ENCODE data around the gene TMEM179.

Gene TMEM179

DNA sequence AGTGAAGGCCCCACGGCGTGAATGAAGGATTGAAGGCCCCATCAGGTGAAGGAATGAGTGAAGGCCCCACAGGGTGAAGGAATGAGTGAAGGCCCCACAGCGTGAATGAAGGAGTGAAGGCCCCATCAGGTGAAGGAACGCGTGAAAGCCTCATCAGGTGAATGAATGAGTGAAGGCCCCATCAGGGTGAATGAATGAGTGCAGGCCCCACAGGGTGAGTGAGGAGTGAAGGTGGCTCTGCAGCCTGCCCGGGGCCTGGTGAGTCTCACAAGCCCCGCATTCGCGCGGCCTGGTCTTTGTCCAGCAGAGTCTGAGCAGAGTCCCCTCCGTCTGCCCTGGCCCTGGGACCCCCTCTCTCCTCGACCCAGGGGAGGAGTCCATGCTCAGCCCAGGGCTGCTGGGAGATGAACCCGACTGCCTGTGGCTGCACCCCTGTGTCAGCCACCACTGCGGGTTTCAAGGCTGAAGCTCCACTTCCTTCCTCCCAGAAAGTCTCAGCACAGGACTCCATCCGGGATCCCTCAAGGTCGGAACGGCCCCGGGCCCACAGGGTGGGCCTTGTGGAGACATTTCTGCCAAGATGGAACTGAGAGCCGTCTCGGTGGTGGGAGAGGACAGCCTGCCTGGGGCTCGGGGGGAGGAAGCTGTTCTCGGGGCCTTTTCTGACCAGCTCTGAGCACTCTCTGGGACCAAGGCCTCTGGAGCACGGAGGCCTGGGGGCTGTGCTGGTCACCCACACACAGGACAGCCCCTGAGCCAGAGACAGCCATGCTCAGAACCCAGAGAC, 37.4 kb upstream of the TMEM179 start:
- TF ChIP-seq CTCF (conservative IDR thresholded peaks at IDR 0.05) = no peak
- no peak overlapping the region for H3K27ac ChIP-seq

DNA sequence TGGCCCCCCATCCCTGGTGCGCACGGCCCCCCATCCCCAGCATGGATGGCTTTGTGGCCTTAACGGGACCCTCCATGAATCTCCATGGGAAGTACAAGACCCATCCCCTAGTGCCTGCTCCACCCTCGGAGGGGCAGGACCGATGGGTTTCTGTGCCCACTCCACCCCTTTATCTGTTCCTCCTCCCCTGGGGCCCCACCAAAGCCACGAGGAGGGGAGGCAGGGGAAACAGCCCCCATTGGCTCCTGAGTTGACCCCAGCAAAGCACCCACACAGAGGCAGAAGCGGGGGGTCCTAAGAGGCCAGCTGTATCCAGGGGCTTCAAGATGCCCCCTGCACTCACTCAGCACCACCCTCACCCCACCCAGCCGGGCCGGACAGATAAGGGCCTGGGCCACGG, 36.1 kb upstream of the TMEM179 start:
- no peak for TF ChIP-seq CTCF (conservative IDR thresholded peaks at IDR 0.05)
- no peak overlapping the region for H3K27ac ChIP-seq

DNA sequence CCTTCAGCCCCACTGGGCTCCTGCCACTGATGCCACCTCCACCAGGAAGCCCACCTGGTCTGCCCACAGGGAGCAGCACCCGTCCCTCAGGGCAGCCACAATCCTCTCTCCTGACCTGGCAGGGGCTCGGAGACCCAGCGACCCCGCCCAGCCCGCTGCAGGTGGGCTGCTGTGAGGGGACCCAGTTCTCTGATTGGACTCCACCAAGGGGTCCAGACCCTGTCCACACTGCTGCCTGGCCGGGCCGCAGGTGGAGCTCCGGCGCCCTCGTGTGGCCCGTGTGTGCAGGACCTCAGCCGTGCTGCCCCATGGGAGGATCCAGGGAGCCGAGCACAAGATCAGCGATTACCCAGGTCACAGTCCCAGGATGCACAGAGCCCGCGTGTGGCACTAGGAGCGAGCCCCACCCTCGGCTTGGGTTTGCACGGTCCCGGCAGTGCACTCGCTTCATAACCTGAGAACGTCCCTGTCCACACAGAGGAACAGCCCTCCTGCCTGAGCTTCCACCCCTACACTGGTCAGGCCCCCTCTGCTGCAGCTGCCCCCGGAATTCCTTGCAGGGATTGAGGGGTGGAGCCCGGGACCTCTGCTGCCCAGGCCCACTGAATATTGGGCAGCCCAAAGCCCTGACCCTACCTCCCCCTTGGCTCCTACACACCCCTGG, 35.4 kb upstream of the TMEM179 start:
- no peak overlapping the region for H3K27ac ChIP-seq
- TF ChIP-seq CTCF (conservative IDR thresholded peaks at IDR 0.05) = peak; percentile 98

DNA sequence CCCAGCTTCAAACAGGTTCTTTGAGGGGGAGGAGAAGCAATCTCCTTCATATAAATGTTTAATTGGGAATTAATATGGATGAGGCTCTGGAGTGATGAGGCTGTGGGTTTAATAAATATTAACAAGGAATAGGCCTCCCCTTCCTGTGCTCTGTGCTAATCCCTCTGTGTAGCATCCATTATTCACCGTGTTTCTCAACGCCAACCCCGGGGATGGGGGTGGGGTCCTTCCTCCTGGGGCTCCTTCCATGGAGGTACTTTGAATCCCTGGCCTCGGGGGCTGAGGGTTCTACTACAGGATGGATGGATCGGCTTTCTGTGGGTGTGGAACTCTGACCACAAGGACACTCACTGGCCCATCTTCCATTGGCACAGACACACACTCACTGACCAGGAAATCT, 34.9 kb upstream of the TMEM179 start:
- no peak for TF ChIP-seq CTCF (conservative IDR thresholded peaks at IDR 0.05)

GRCh38 chr14:104638927-104639450, 34.4 kb upstream of the TMEM179 start:
- TF ChIP-seq CTCF (conservative IDR thresholded peaks at IDR 0.05) = no peak
- no peak overlapping the region for H3K27ac ChIP-seq

More for the DNA sequence above, 34.9 kb upstream of the TMEM179 start:
- no peak overlapping the region for H3K27ac ChIP-seq

DNA sequence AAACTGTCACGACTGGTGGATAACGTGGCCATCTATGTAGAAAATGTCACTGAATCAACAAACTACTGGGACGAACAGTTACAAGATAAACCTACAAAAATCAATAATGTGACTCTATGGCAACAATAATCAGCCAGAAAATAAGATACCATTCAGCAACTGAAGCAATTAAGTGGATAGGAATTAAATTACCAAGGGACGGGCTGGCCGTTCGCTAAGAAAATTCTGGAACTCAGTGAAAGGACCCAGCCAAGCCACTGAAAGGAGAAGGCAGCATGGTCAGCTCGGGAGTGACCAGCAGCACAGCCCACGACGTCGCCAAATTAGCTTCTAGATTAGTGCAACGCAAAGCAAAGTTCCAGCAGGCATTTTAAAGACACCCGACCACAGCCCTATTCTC, 33.6 kb upstream of the TMEM179 start:
- peak overlapping the region; percentile 55 for H3K27ac ChIP-seq
- no peak for TF ChIP-seq CTCF (conservative IDR thresholded peaks at IDR 0.05)

DNA sequence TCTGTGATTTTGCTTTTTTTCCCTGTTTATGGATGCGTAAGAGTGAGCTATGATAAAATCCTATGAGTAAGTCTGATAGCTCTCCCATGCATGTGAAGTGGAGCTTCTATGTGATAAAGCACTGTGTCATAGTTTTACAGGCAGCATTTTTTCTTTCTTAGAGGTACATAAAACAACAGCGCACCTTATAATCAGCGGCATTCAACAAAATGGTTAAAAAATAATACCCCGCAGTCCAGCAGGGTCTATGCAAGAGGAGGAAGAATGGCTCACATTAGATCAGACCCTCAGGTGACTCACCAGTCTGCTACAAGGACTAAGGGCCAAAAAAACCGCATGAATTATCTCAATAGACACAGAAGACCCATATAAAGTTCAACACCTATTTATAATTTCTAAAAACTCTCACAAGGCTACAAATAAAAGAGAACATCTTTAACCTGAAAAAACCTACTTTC, 33.0 kb upstream of the TMEM179 start:
- peak overlapping the region; percentile 55 for H3K27ac ChIP-seq
- TF ChIP-seq CTCF (conservative IDR thresholded peaks at IDR 0.05) = no peak

- peak overlapping the region; percentile 55 for H3K27ac ChIP-seq
Measured at GRCh38 chr14:104636846-104637545, 32.4 kb upstream of the TMEM179 start.

Data from VCaP (cell line).